Measurements from ENCODE around the gene DOCK4.

Gene DOCK4

GRCh38 chr7:112137141-112138101 is 68.8 kb downstream of the DOCK4 start:
- no peak overlapping the region; the same call in 1 of the 2 replicates for H3K27ac ChIP-seq (replicated peaks)
- no peak overlapping the region for H3K4me3 ChIP-seq (replicated peaks; ENCODE audit: insufficient read depth, low read length)
- no peak for DNase-seq (ENCODE audit: low read depth in 1 of 2, low spot score in 1 of 2)
- TF ChIP-seq REST (IDR thresholded peaks at IDR 0.05; ENCODE audit: insufficient replicate concordance, low read depth) (no peak), POLR2AphosphoS5 (IDR thresholded peaks at IDR 0.05; ENCODE audit: low read depth) (no peak), CTCF (IDR thresholded peaks at IDR 0.05; ENCODE audit: insufficient read depth, low read length) (no peak), GABPA (IDR thresholded peaks at IDR 0.05; ENCODE audit: low read depth) (no peak), SPI1 (IDR thresholded peaks at IDR 0.05; ENCODE audit: borderline replicate concordance, low read depth) (no peak)
- no peaks in the 10 kb centered on the region for H3K27me3 ChIP-seq (ENCODE audit: insufficient read depth, poor library complexity, severe bottlenecking)

GRCh38 chr7:112136271-112137008 is 69.8 kb downstream of the DOCK4 start:
- no peaks in the 10 kb centered on the region for H3K27me3 ChIP-seq (ENCODE audit: insufficient read depth, poor library complexity, severe bottlenecking)
- DNase-seq (ENCODE audit: low read depth in 1 of 2, low spot score in 1 of 2) = no peak
- no peak for TF ChIP-seq REST (IDR thresholded peaks at IDR 0.05; ENCODE audit: insufficient replicate concordance, low read depth)
- TF ChIP-seq SPI1 (IDR thresholded peaks at IDR 0.05; ENCODE audit: borderline replicate concordance, low read depth) = no peak
- TF ChIP-seq POLR2AphosphoS5 (IDR thresholded peaks at IDR 0.05; ENCODE audit: low read depth) = no peak
- no peak for TF ChIP-seq CTCF (IDR thresholded peaks at IDR 0.05; ENCODE audit: insufficient read depth, low read length)
- no peak for TF ChIP-seq GABPA (IDR thresholded peaks at IDR 0.05; ENCODE audit: low read depth)
- H3K27ac ChIP-seq (replicated peaks) = no peak overlapping the region
- no peak overlapping the region for H3K4me3 ChIP-seq (replicated peaks; ENCODE audit: insufficient read depth, low read length)

- Histone ChIP-seq H3K4me3 (replicated peaks; ENCODE audit: insufficient read depth, low read length) (no peak overlapping the region), H3K27ac (replicated peaks) (no peak overlapping the region), H3K27me3 (ENCODE audit: insufficient read depth, poor library complexity, severe bottlenecking) (no peaks in the 10 kb centered on the region)
- no peak for DNase-seq (ENCODE audit: low read depth in 1 of 2, low spot score in 1 of 2)
- TF ChIP-seq SPI1 (IDR thresholded peaks at IDR 0.05; ENCODE audit: borderline replicate concordance, low read depth) = no peak
- TF ChIP-seq CTCF (IDR thresholded peaks at IDR 0.05; ENCODE audit: insufficient read depth, low read length) = no peak
- no peak for TF ChIP-seq REST (IDR thresholded peaks at IDR 0.05; ENCODE audit: insufficient replicate concordance, low read depth)
- TF ChIP-seq GABPA (IDR thresholded peaks at IDR 0.05; ENCODE audit: low read depth) = no peak
- TF ChIP-seq POLR2AphosphoS5 (IDR thresholded peaks at IDR 0.05; ENCODE audit: low read depth) = no peak
These were observed 70.4 kb downstream of the DOCK4 start for GRCh38 chr7:112135815-112136214.
